C4-2B (cell line): ENCODE results near the gene SZT2.
A peak's percentile ranks its signal among the peaks of the same experiment; 100 is the strongest.
"Not testable (repeated sequence)": the region's sequence is repeated elsewhere in the genome, so short reads cannot be mapped to it uniquely, and the experiment has no call there.

Experiments used
- H3K27ac ChIP-seq: fragments of 450-650 bp; 2 replicates; pipeline ENCODE4 v1.5.1; 2017
- ZFX ChIP-seq: fragments of 450-650 bp; IDR thresholded peaks from 2 replicates; pipeline ENCODE4 v1.6.1; 2017
- TF ChIP-seq, protein P1 (sequence below): fragments of 450-650 bp; conservative IDR thresholded peaks from 2 replicates; pipeline ENCODE4 v1.5.1; 2017; ENCODE audit warnings: mild to moderate bottlenecking

The SZT2 gene

GRCh38 chr1:43491061-43491460 is 101.4 kb downstream of the SZT2 start:
- no peak for TF ChIP-seq ZFX
- TF ChIP-seq, protein P1, sequence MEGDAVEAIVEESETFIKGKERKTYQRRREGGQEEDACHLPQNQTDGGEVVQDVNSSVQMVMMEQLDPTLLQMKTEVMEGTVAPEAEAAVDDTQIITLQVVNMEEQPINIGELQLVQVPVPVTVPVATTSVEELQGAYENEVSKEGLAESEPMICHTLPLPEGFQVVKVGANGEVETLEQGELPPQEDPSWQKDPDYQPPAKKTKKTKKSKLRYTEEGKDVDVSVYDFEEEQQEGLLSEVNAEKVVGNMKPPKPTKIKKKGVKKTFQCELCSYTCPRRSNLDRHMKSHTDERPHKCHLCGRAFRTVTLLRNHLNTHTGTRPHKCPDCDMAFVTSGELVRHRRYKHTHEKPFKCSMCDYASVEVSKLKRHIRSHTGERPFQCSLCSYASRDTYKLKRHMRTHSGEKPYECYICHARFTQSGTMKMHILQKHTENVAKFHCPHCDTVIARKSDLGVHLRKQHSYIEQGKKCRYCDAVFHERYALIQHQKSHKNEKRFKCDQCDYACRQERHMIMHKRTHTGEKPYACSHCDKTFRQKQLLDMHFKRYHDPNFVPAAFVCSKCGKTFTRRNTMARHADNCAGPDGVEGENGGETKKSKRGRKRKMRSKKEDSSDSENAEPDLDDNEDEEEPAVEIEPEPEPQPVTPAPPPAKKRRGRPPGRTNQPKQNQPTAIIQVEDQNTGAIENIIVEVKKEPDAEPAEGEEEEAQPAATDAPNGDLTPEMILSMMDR: no peak

DNA sequence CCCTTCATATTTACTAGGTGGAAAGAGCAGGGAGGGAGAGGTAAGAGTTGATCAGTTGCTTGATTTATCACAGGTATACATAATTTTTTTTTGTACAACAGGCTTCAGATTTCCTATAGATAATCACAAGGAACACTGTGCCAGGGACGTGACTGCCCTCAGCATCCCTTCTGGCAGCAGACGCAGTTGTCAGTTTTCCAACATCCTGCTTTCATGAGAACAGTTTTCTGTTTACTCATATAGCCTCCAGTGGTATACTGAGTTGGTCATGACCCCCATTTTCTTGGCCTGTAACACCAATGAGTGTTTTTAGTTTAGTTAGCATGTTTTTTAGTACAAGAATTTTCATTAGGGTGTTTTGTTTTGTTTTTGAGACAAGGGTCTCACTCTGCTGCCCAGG is 103.1 kb downstream of the SZT2 start:
- TF ChIP-seq, protein P1: no peak
- TF ChIP-seq ZFX: no peak
- peak overlapping the region; percentile 75; the same call in 1 of the 2 replicates for H3K27ac ChIP-seq

More at GRCh38 chr1:43491061-43491460, 101.4 kb downstream of the SZT2 start:
- peak overlapping the region; percentile 75; the same call in 1 of the 2 replicates for H3K27ac ChIP-seq

- H3K27ac ChIP-seq: no peak overlapping the region; the same call in 1 of the 2 replicates
- TF ChIP-seq ZFX: no peak
- TF ChIP-seq, protein P1: no peak
Measured at GRCh38 chr1:43493661-43494450, 104.2 kb downstream of the SZT2 start.

- TF ChIP-seq, protein P1: no peak
- TF ChIP-seq ZFX: no peak
- H3K27ac ChIP-seq: no peak overlapping the region
Measured at GRCh38 chr1:43495204-43495603, 105.5 kb downstream of the SZT2 start.

GRCh38 chr1:43499898-43500297 is 110.2 kb downstream of the SZT2 start:
- TF ChIP-seq, protein P1: no peak
- TF ChIP-seq ZFX: no peak
- H3K27ac ChIP-seq: no peak overlapping the region

DNA sequence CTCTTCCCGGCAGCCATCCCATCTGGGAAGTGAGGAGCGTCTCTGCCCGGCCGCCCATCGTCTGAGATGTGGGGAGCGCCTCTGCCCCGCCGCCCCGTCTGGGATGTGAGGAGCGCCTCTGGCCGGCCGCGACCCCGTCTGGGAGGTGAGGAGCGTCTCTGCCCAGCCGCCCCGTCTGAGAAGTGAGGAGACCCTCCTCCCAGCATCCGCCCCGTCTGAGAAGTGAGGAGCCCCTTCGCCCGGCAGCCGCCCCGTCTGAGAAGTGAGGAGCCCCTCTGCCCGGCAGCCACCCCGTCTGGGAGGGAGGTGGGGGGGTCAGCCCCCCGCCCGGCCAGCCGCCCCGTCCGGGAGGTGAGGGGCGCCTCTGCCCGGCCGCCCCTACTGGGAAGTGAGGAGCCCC is 112.1 kb downstream of the SZT2 start:
- H3K27ac ChIP-seq: not testable (repeated sequence)

DNA sequence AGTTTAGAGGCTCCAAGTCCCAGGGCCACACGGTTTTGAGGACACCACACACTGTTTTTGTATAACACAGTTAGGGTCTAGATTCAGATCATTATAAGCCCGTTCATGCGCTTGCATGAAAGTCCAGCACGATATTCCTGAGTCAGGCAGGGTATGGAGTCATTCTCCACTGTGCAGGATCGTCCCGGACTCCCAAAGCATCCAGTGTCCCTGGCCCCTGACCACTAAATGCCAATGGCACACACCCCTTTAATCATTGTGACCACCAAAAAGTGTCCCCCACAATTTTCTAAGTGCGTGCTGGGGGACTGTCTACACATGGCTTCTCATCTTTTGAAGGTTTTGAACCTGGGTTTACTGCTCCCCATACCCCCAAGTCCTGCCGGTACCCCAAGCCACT is 113.8 kb downstream of the SZT2 start:
- no peak for TF ChIP-seq ZFX
- TF ChIP-seq, protein P1: no peak
- no peak overlapping the region for H3K27ac ChIP-seq
